Measurements from ENCODE around the gene OR5V1. TPM values are rescaled to one million over a fixed set of nuclear protein-coding genes. Genes with fewer than 3 reads are reported as not detected.
"Not testable (repeated sequence)": the region's sequence is repeated elsewhere in the genome, so short reads cannot be mapped to it uniquely, and the experiment has no call there.

Gene OR5V1
- total and polyA plus RNA-seq, 8 donors, result not detected

- no peak overlapping the region for H3K27ac ChIP-seq
- TF ChIP-seq CTCF (IDR thresholded peaks at IDR 0.05), result no peak
- peaks cover 0 to 6% (median 2%) of the 10 kb centered on the region in 4 donors for H3K27me3 ChIP-seq
- intact Hi-C loops (cut with DNase I), result no loop called here
- WGBS, 2 donors, result 28 to 61% methylated on average over 4 of the region's 4 CpGs
- DNase-seq, result no peak
- H3K4me1 ChIP-seq, result no peaks in the 10 kb centered on the region
- no peaks in the 10 kb centered on the region for H3K9me3 ChIP-seq
- no peak for ATAC-seq
- no peaks in the 10 kb centered on the region for H3K36me3 ChIP-seq
- no peak overlapping the region for H3K4me3 ChIP-seq
- no peak for FAIRE-seq
These were observed 19.9 kb upstream of the OR5V1 start for GRCh38 chr6:29388533-29388932.

GRCh38 chr6:29376003-29376402 lies 7.3 kb upstream of the OR5V1 start:
- Histone ChIP-seq H3K9me3 (no peaks in the 10 kb centered on the region), H3K27ac (no peak overlapping the region), H3K27me3 (peaks cover 0 to 3% (median 0%) of the 10 kb centered on the region in 4 donors), H3K36me3 (no peaks in the 10 kb centered on the region), H3K4me3 (no peak overlapping the region), H3K4me1 (no peaks in the 10 kb centered on the region)
- intact Hi-C loops (cut with DNase I), result no loop called here
- ATAC-seq, result peak in 1 of 4 donors; percentile 57
- TF ChIP-seq CTCF (IDR thresholded peaks at IDR 0.05), result no peak
- DNase-seq, result no peak
- no peak for FAIRE-seq

- Histone ChIP-seq H3K4me3 (no peak within 1 kb of the TSS), H3K27ac (no peak within 1 kb of the TSS), H3K4me1 (no peaks in the 10 kb centered on the region), H3K36me3 (no peaks in the 10 kb centered on the region), H3K27me3 (peaks cover 0 to 3% (median 0%) of the 10 kb centered on the region in 4 donors), H3K9me3 (no peaks in the 10 kb centered on the region)
- TF ChIP-seq CTCF (IDR thresholded peaks at IDR 0.05), result no peak
- intact Hi-C loops (cut with DNase I), result no loop called here
- WGBS, 2 donors, result 93% methylated on average over 1 of the region's 1 CpG
- DNase-seq, result no peak
- no peak for ATAC-seq
- no peak for FAIRE-seq
These were observed 6.5 kb upstream of the OR5V1 start, which contains the start of gene OR12D3 for GRCh38 chr6:29375191-29375590. OR12D3 (minus strand) TSS chr6:29375291; CDS start chr6:29375287, 4 bp downstream.

- WGBS, 2 donors, result 37 to 48% methylated on average over 1 of the region's 1 CpG
- intact Hi-C loops (cut with DNase I), result no loop called here
- H3K4me1 ChIP-seq, result no peaks in the 10 kb centered on the region
- H3K9me3 ChIP-seq, result no peaks in the 10 kb centered on the region
- FAIRE-seq (no peak), ATAC-seq (no peak), DNase-seq (no peak)
- no peaks in the 10 kb centered on the region for H3K27me3 ChIP-seq
- H3K36me3 ChIP-seq, result no peaks in the 10 kb centered on the region
- H3K27ac ChIP-seq, result no peak overlapping the region
- H3K4me3 ChIP-seq, result no peak overlapping the region
- TF ChIP-seq CTCF (IDR thresholded peaks at IDR 0.05), result no peak
These were observed 13.1 kb downstream of the OR5V1 start for GRCh38 chr6:29355603-29356002.

GRCh38 chr6:29354980-29355379 lies 13.7 kb downstream of the OR5V1 start:
- ATAC-seq (no peak), DNase-seq (no peak), FAIRE-seq (no peak)
- no peaks in the 10 kb centered on the region for H3K27me3 ChIP-seq
- no peaks in the 10 kb centered on the region for H3K4me1 ChIP-seq
- TF ChIP-seq CTCF (IDR thresholded peaks at IDR 0.05), result no peak
- intact Hi-C loops (cut with DNase I), result no loop called here
- no peaks in the 10 kb centered on the region for H3K9me3 ChIP-seq
- no peak overlapping the region for H3K27ac ChIP-seq
- H3K36me3 ChIP-seq, result no peaks in the 10 kb centered on the region
- no peak overlapping the region for H3K4me3 ChIP-seq

GRCh38 chr6:29349348-29349747 lies 19.3 kb downstream of the OR5V1 start:
- 77 to 92% methylated on average over 3 of the region's 3 CpGs for WGBS, 2 donors
- intact Hi-C loops (cut with DNase I); FAIRE-seq: not testable (repeated sequence)

More at GRCh38 chr6:29349348-29349747, 19.3 kb downstream of the OR5V1 start:
- H3K36me3 ChIP-seq, H3K4me1 ChIP-seq, DNase-seq, H3K9me3 ChIP-seq, H3K27me3 ChIP-seq, H3K4me3 ChIP-seq, ATAC-seq, H3K27ac ChIP-seq: not testable (repeated sequence)

Measured in pancreas (tissue), 10 donors.